HAP-1 (cell line): ENCODE measurements around the gene GPC4.
"Not testable (repeated sequence)": the region's sequence is repeated elsewhere in the genome, so short reads cannot be mapped to it uniquely, and the experiment has no call there.

ENCODE experiments used
- DNase-seq, 2 experiments: peaks; one replicate each; pipeline ENCODE4 v3.0.0-alpha.2; 2016 to 2020; ENCODE audit warnings: low spot score in 2 of 2
- H3K27me3 ChIP-seq: fragments of 250-450 bp; sonication (Bioruptor Pico); 2 replicates; pipeline ENCODE4 v1.5.1; 2020; ENCODE audit warnings: low read depth, mild to moderate bottlenecking, moderate library complexity
- H3K36me3 ChIP-seq: fragments of 250-450 bp; sonication (Bioruptor Pico); replicated peaks from 2 replicates; pipeline ENCODE4 v1.5.1; 2020; ENCODE audit warnings: mild to moderate bottlenecking
- H3K4me1 ChIP-seq: fragments of 250-450 bp; sonication (Bioruptor Pico); 2 replicates; pipeline ENCODE4 v1.5.1; 2020; ENCODE audit warnings: mild to moderate bottlenecking
- H3K4me3 ChIP-seq: fragments of 250-450 bp; sonication (Bioruptor Pico); 2 replicates; pipeline ENCODE4 v1.5.1; 2020; ENCODE audit warnings: mild to moderate bottlenecking, moderate library complexity
- H3K9me3 ChIP-seq: fragments of 250-450 bp; sonication (Bioruptor Pico); 2 replicates; pipeline ENCODE4 v1.5.1; 2020; ENCODE audit warnings: mild to moderate bottlenecking, moderate library complexity
- in situ Hi-C: fragments of 300-500 bp; cut with MboI; formaldehyde crosslinking; loops from 3 replicates; pipeline ENCODE4 v1.14.3; 2020; ENCODE audit warnings: low sequenced_read_pairs, inconsistent platforms, mixed read lengths

Gene GPC4

DNA sequence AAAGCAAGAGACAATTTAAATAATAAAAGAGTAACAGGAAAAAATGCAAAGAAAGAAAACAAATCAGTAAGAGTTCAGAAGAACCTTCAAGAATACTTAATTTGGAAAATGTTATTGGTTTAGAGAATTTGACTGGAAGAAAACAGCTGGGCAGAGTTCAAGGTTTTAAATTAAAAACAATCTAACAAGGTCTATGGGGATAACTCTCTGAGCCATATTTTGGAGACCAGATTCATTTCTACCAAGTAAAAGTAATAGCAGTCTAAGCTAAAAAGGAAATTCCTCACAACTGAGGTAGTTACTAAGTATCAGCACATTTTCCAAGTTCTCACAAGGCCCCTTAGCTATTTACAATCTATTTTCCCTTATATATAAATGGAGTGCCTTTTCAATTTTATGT, 114.7 kb downstream of the GPC4 start:
- Histone ChIP-seq H3K4me3 (no peak overlapping the region), H3K4me1 (peaks cover 4% of the 10 kb centered on the region), H3K9me3 (no peaks in the 10 kb centered on the region), H3K36me3 (peaks cover 88% of the 10 kb centered on the region), H3K27me3 (no peaks in the 10 kb centered on the region)
- in situ Hi-C loops, result no loop called here
- no peak for DNase-seq

DNA sequence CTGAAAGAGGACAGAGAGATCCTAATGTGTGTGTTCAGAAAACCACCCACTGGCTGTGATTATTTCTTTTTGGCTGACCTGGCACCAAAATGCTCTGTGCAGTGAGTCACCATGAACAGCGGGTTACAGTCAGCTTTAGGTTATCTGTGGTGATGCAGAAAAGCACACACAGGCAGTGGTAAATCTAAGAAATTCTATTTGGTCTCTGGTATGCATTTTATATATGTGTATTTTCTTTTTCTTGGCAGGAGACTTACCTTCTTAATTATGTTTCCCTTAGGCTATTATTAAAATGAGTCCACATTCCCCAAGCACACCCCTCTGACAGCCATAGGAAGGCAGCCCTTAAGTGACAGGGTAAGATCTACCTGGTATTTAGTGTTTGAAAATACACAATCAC, 118.0 kb downstream of the GPC4 start:
- in situ Hi-C loops, result no loop called here
- H3K36me3 ChIP-seq, result peaks cover 56% of the 10 kb centered on the region
- no peaks in the 10 kb centered on the region for H3K27me3 ChIP-seq
- H3K9me3 ChIP-seq, result no peaks in the 10 kb centered on the region
- peaks cover 4% of the 10 kb centered on the region for H3K4me1 ChIP-seq
- no peak for DNase-seq
- H3K4me3 ChIP-seq, result no peak overlapping the region

DNA sequence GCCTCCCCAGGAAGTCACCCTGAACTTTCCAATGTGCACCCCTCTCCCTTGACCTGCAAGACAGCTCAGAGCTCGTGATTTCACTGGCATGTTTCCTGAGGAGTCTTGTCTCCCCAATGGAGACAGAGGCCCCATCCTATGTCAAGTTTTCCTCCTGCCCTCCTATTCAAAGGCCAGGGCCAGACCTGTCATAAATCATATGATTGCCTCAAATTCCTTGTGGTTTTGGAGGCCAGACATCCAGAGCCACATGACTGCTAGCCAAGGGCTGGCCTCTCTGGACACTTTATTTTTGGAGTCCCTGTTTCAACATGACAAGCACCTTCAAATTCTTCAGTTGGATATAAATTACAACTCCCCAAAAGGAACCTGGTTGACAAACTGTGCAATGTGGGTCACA, 121.2 kb downstream of the GPC4 start:
- in situ Hi-C loops, result no loop called here
- Histone ChIP-seq H3K27me3 (no peaks in the 10 kb centered on the region), H3K36me3 (peaks cover 25% of the 10 kb centered on the region), H3K4me3 (no peak overlapping the region), H3K4me1 (peaks cover 4% of the 10 kb centered on the region; the same call in 1 of the 2 replicates), H3K9me3 (0 out of 2 replicates have a peak, but pooled peaks cover 2% of the 10 kb centered on the region)
- DNase-seq, result no peak

DNA sequence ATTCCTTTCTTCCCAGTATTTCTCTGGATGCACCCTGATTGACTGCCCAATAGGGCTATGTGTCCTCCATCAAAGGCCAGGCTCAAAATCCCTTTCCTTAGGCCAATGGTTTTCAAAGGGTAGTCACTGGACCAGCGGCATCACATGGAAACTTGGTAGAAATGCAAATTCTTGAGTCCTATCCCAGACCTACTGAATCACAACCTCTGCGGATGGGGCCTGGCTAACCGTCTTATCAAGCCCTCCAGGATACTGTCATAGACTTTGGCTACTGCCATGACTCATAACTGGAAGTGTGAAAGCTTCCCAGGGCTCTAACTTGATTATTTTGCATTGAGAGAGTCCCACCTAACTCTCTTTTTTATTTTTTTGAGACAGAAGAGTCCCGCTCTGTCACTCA, 125.2 kb downstream of the GPC4 start:
- H3K27me3 ChIP-seq, result no peaks in the 10 kb centered on the region
- H3K36me3 ChIP-seq, result no peaks in the 10 kb centered on the region
- no peak for DNase-seq
- in situ Hi-C loops, result no loop called here
- no peak overlapping the region for H3K4me3 ChIP-seq
- H3K4me1 ChIP-seq, result no peaks in the 10 kb centered on the region
- H3K9me3 ChIP-seq, result 0 out of 2 replicates have a peak, but pooled peaks cover 2% of the 10 kb centered on the region

DNA sequence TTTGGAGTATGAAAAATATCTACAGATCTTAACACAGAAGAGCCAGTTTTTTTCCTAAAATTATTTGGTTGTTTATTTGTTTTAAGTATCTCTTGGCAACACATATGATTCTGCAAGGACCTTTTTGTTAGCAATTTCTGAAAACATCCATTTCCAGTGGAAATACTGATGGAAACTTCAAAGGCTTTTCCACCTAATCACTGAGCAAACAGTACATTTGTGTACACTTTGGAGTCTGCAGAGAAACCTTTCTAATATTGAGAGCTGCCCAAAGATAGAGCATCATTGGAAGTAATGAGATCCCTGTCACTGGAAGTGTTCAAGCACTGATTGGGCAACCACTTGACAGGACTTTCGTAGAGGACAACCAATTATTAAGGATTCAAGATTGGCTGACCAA, 127.4 kb downstream of the GPC4 start:
- Histone ChIP-seq H3K4me1 (no peaks in the 10 kb centered on the region), H3K27me3 (no peaks in the 10 kb centered on the region), H3K4me3 (no peak overlapping the region), H3K9me3 (0 out of 2 replicates have a peak, but pooled peaks cover 2% of the 10 kb centered on the region), H3K36me3 (no peaks in the 10 kb centered on the region)
- in situ Hi-C loops, result no loop called here
- DNase-seq, result no peak

DNA sequence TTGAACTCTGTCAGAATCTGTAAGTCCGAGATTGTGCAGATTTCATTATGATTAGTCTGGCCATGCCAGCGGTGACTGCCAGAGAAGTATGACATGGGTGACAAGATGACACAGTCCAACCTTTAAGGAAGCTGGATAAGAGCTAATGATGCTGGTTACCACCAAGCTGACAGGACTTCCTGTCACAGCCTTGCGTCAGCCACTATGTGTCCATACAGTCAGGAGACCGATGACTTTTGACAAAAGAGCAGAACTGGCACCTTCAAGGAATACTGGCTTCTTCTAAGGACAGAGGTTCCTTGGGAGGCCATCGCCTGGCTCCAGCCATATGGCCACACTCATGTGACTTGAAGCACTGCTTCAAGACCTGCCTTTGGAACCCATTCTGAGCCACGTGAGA, 129.9 kb downstream of the GPC4 start:
- in situ Hi-C loops, result no loop called here
- H3K4me3 ChIP-seq, result no peak overlapping the region
- no peaks in the 10 kb centered on the region for H3K27me3 ChIP-seq
- no peaks in the 10 kb centered on the region for H3K36me3 ChIP-seq
- no peaks in the 10 kb centered on the region for H3K4me1 ChIP-seq
- H3K9me3 ChIP-seq, result peaks cover 6% of the 10 kb centered on the region; the same call in 1 of the 2 replicates
- no peak for DNase-seq

DNA sequence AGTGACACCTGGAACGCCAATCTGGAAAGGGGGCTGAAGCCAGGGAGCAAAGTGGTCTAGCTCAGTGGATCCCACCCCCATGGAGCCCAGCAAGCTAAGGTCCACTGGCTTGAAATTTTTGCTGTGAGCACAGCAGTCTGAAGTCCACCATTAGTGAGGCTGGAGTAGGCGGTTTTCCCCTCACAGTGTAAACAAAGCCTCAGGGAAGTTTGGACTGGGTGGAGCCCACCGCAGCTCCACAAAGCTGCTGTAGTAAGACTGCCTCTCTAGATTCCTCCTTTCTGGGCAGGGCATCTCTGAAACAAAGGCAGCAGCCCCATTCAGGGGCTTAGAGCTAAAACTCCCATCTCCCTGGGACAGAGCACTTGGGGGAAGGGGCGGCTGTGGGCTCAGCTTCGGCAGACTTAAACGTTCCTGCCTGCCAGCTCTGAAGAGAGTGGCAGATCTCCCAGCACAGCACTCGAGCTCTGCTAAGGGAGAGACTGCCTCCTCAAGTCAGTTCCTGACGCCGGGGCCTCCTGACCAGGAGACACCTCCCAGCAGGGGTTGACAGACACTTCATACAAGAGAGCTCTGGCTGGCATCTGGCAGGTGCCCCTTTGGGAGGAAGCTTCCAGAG, 136.1 kb downstream of the GPC4 start:
- H3K4me1 ChIP-seq, in situ Hi-C loops, H3K36me3 ChIP-seq, H3K9me3 ChIP-seq, DNase-seq, H3K4me3 ChIP-seq, H3K27me3 ChIP-seq: not testable (repeated sequence)

DNA sequence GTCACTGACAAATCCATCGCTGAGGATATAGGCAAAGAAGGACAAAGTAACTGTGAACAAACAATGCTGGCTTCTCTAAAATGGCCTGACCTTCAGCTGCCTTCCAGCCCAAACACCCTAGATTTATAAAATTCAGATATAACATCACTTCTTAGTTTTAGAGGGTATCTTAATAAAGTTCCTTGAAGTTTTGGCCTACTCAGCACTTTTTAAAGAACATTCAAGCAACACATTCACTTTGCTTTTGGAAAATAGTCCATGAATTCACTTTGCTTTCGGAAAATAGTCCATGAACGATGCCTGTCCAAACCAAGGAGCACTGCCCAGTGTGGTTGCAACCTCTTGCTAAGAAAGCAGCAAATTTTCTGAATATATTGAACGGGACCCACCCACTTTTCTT, 142.1 kb downstream of the GPC4 start:
- Histone ChIP-seq H3K4me1 (peaks cover 16% of the 10 kb centered on the region), H3K27me3 (no peaks in the 10 kb centered on the region), H3K9me3 (no peaks in the 10 kb centered on the region), H3K4me3 (no peak overlapping the region), H3K36me3 (no peaks in the 10 kb centered on the region)
- in situ Hi-C loops, result no loop called here
- DNase-seq, result no peak

DNA sequence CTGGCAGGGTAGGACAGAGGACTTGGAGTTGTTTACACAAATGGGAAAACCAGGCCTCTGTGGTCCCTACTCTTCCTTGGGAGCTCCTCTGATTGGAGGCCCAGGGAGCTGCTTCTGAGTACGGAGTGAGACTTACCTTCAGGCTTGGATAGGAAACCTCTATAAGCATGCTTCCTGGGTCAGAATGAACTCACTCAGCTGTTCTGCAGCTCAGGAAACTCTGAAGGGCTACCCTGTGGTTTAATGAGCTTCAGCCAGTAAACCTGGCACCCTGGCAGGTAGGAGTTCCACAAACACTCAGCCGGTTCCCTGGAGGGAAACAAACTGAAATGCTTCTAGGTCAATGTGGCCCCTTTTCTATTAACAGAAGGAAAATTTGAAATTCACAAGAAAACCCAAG, 146.1 kb downstream of the GPC4 start:
- Histone ChIP-seq H3K4me3 (no peak overlapping the region), H3K4me1 (peaks cover 22% of the 10 kb centered on the region), H3K9me3 (no peaks in the 10 kb centered on the region), H3K27me3 (no peaks in the 10 kb centered on the region), H3K36me3 (no peaks in the 10 kb centered on the region)
- no peak for DNase-seq
- in situ Hi-C loops, result no loop called here

DNA sequence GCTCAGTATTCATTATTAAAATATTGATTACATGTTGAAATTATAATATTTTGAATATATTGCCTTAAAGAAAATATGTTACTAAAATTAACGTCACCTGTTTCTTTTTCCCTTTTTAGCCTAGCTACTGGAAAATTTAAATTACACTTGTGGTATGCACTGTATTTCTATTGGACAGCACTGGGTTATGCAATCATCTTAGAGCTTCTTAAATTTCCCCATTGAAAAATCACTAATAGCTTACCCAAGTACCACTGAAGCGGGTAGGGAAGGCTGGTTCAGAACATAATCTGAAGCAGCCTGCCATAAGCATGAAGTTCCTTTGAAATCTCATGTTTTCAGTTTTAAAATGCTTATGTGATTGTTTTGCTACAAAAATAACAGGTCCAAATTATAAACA, 147.7 kb downstream of the GPC4 start:
- no peak for DNase-seq
- no peaks in the 10 kb centered on the region for H3K9me3 ChIP-seq
- in situ Hi-C loops, result no loop called here
- no peaks in the 10 kb centered on the region for H3K27me3 ChIP-seq
- H3K36me3 ChIP-seq, result no peaks in the 10 kb centered on the region
- peaks cover 15% of the 10 kb centered on the region for H3K4me1 ChIP-seq
- H3K4me3 ChIP-seq, result no peak overlapping the region

DNA sequence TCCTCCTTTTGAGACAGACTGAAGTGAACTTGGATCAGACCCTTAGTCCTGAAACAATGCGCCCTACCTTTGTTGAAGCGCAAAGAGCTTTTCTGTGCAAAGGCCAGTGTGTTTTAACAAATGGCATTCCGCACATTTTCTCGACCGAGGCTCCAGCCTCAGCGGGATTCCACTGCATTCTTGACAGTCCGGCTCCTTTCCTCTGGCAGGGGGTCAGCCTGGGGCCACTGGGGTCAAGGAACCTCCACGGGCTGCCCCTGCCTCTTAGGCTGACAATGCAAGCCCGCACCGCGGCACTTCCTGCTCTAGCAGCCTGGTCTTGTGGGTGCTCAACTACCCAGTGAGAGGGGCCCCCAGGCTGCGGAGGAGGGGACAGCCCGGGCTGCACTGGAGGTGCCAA, 150.0 kb downstream of the GPC4 start:
- H3K9me3 ChIP-seq, result no peaks in the 10 kb centered on the region
- DNase-seq, result peak; percentile 67 to 72

DNA sequence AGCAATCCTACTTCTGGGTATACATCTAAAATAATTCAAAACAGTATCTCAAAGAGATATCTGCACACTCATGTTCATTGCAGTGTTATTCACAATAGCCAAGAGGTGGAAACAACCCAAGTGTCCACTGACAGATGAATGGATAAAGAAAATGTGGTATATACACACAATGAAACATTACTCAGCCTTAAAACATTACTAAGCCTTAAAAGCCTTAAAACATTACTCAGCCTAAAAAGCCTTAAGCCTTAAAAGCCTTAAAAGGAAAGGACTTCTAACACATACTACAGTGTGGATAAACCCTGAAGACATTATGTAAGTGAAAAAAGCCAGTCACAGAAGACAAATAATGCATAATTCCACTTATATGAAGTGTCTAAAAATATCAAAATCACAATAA, 156.8 kb downstream of the GPC4 start:
- Histone ChIP-seq H3K36me3 (no peaks in the 10 kb centered on the region), H3K4me3 (no peak overlapping the region), H3K4me1 (peaks cover 25% of the 10 kb centered on the region), H3K9me3 (no peaks in the 10 kb centered on the region), H3K27me3 (no peaks in the 10 kb centered on the region)
- in situ Hi-C loops, result no loop called here
- DNase-seq, result peak in 1 of 2 experiments; percentile 4

More for the DNA sequence above, 150.0 kb downstream of the GPC4 start:
- in situ Hi-C loops, result no loop called here
- Histone ChIP-seq H3K4me3 (no peak overlapping the region), H3K4me1 (peaks cover 14% of the 10 kb centered on the region), H3K27me3 (no peaks in the 10 kb centered on the region), H3K36me3 (no peaks in the 10 kb centered on the region)

DNA sequence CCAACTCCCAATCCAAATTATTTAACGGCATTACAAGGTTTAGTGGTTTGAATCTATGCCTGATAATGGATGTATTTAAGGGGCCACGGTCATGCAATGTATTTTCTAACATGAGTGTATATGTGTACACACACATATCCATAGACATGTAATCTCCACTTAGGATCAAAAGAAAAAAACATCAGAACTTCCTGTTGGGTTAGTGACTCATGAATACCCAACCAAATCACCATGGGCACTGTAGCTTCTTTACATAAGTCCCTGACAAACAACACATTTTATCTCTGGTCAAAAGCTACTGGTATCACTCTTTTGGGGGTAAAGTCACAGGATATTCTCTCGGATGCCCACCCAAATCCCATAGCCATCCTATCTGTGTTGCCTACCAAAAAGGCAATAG, 160.6 kb downstream of the GPC4 start:
- Histone ChIP-seq H3K36me3 (no peaks in the 10 kb centered on the region), H3K9me3 (no peaks in the 10 kb centered on the region), H3K4me3 (no peak overlapping the region), H3K27me3 (no peaks in the 10 kb centered on the region), H3K4me1 (peaks cover 21% of the 10 kb centered on the region)
- in situ Hi-C loops, result no loop called here
- DNase-seq, result no peak

DNA sequence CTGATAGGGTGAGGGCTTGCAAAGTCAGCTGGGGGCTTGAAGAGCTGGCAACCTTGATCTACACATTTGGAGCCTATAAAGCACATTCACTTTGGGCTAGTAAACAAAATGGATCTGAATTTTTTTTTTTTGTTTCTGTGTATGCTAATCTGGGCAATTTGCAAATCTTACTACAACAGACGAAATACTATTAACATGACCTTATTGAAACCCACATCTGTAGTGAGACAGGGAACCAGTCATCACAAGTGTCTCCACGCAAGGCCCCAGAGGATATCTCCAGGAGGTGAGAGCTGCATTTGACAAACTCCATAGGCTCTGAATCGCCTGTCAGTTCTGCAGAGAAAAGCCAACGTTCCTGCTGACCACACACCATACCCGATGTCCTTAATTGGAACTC, 164.1 kb downstream of the GPC4 start:
- in situ Hi-C loops, result no loop called here
- no peak for DNase-seq
- Histone ChIP-seq H3K4me3 (no peak overlapping the region), H3K9me3 (peaks cover 13% of the 10 kb centered on the region), H3K4me1 (peaks cover 13% of the 10 kb centered on the region), H3K27me3 (no peaks in the 10 kb centered on the region), H3K36me3 (no peaks in the 10 kb centered on the region)
